HL-60 (cell line): ENCODE data around the gene OR1E1.

Experiments used
- GABPA ChIP-seq: IDR thresholded peaks from 2 replicates; pipeline ENCODE4 v1.6.1; 2012; ENCODE audit warnings: low read depth
- TF ChIP-seq, protein P1 (sequence below): IDR thresholded peaks from one replicate; pipeline ENCODE4 v1.5.1; 2011; ENCODE audit warnings: low read length, control low read depth, inconsistent platforms; ENCODE audit not compliant: insufficient read depth
- TF ChIP-seq, protein P2 (sequence below): IDR thresholded peaks from 2 replicates; pipeline ENCODE4 v1.6.1; 2012; ENCODE audit warnings: low read depth; ENCODE audit not compliant: insufficient replicate concordance

DNA sequence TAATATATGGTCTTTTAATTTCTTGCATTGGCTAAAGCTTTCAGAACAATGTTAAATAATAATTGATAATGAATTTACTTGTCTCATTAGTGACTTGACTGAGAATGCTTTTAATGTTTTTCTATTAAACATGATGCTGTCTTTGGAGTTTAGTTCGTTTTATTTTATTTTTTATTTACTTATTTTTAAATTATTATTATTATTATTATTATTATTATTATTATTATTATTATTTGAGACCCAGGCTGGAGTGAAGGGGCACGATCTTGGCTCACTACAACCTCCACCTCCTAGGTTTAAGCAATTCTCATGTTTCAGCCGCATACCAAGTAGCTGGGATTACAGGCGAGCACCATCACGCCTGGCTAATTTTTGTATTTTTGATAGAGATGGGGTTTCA, 17.4 kb upstream of the OR1E1 start:
- TF ChIP-seq, protein P1, sequence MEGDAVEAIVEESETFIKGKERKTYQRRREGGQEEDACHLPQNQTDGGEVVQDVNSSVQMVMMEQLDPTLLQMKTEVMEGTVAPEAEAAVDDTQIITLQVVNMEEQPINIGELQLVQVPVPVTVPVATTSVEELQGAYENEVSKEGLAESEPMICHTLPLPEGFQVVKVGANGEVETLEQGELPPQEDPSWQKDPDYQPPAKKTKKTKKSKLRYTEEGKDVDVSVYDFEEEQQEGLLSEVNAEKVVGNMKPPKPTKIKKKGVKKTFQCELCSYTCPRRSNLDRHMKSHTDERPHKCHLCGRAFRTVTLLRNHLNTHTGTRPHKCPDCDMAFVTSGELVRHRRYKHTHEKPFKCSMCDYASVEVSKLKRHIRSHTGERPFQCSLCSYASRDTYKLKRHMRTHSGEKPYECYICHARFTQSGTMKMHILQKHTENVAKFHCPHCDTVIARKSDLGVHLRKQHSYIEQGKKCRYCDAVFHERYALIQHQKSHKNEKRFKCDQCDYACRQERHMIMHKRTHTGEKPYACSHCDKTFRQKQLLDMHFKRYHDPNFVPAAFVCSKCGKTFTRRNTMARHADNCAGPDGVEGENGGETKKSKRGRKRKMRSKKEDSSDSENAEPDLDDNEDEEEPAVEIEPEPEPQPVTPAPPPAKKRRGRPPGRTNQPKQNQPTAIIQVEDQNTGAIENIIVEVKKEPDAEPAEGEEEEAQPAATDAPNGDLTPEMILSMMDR: no peak
- no peak for TF ChIP-seq GABPA
- TF ChIP-seq, protein P2, sequence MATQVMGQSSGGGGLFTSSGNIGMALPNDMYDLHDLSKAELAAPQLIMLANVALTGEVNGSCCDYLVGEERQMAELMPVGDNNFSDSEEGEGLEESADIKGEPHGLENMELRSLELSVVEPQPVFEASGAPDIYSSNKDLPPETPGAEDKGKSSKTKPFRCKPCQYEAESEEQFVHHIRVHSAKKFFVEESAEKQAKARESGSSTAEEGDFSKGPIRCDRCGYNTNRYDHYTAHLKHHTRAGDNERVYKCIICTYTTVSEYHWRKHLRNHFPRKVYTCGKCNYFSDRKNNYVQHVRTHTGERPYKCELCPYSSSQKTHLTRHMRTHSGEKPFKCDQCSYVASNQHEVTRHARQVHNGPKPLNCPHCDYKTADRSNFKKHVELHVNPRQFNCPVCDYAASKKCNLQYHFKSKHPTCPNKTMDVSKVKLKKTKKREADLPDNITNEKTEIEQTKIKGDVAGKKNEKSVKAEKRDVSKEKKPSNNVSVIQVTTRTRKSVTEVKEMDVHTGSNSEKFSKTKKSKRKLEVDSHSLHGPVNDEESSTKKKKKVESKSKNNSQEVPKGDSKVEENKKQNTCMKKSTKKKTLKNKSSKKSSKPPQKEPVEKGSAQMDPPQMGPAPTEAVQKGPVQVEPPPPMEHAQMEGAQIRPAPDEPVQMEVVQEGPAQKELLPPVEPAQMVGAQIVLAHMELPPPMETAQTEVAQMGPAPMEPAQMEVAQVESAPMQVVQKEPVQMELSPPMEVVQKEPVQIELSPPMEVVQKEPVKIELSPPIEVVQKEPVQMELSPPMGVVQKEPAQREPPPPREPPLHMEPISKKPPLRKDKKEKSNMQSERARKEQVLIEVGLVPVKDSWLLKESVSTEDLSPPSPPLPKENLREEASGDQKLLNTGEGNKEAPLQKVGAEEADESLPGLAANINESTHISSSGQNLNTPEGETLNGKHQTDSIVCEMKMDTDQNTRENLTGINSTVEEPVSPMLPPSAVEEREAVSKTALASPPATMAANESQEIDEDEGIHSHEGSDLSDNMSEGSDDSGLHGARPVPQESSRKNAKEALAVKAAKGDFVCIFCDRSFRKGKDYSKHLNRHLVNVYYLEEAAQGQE: no peak
